ENCODE results near the gene CCDC60. TPM values are rescaled to one million over a fixed set of nuclear protein-coding genes. Genes with fewer than 3 reads are reported as not detected.

CCDC60 gene
- total RNA-seq, 1 donor from 2014 or later, result not detected

GRCh38 chr12:119546340-119546739 lies 211.8 kb downstream of the CCDC60 start:
- no peak overlapping the region for H3K27ac ChIP-seq
- intact Hi-C loops (cut with DNase I), result loop anchor here (10.0 kb wide), 2 partner anchors 432 to 1142 kb away; no protein-coding TSS in a partner anchor

GRCh38 chr12:119547001-119547400 lies 212.5 kb downstream of the CCDC60 start:
- Histone ChIP-seq H3K4me3 (no peak overlapping the region), H3K27me3 (no peaks in the 10 kb centered on the region), H3K4me1 (no peaks in the 10 kb centered on the region), H3K27ac (no peak overlapping the region), H3K36me3 (no peaks in the 10 kb centered on the region), H3K9me3 (no peaks in the 10 kb centered on the region)
- no peak for TF ChIP-seq CTCF (IDR thresholded peaks at IDR 0.05)
- no peak for DNase-seq (ENCODE audit: low spot score in 2 of 2)
- intact Hi-C loops (cut with DNase I), result loop anchor here (10.0 kb wide), 2 partner anchors 432 to 1142 kb away; no protein-coding TSS in a partner anchor

More at GRCh38 chr12:119546340-119546739, 211.8 kb downstream of the CCDC60 start:
- no peak for TF ChIP-seq CTCF (IDR thresholded peaks at IDR 0.05)
- H3K4me1 ChIP-seq, result no peaks in the 10 kb centered on the region
- H3K36me3 ChIP-seq, result no peaks in the 10 kb centered on the region
- no peaks in the 10 kb centered on the region for H3K9me3 ChIP-seq
- no peaks in the 10 kb centered on the region for H3K27me3 ChIP-seq
- no peak overlapping the region for H3K4me3 ChIP-seq
- no peak for DNase-seq (ENCODE audit: low spot score in 2 of 2)

- intact Hi-C loops (cut with DNase I), result no loop called here
- TF ChIP-seq CTCF (IDR thresholded peaks at IDR 0.05), result no peak
These were observed 222.3 kb downstream of the CCDC60 start for GRCh38 chr12:119556854-119557253.

GRCh38 chr12:119565404-119565803 lies 230.9 kb downstream of the CCDC60 start:
- Histone ChIP-seq H3K36me3 (no peaks in the 10 kb centered on the region), H3K4me3 (no peak overlapping the region), H3K4me1 (no peaks in the 10 kb centered on the region), H3K27me3 (no peaks in the 10 kb centered on the region), H3K27ac (no peak overlapping the region), H3K9me3 (no peaks in the 10 kb centered on the region)
- TF ChIP-seq CTCF (IDR thresholded peaks at IDR 0.05), result no peak
- no peak for DNase-seq (ENCODE audit: low spot score in 2 of 2)
- intact Hi-C loops (cut with DNase I), result no loop called here

More at GRCh38 chr12:119556854-119557253, 222.3 kb downstream of the CCDC60 start:
- no peak overlapping the region for H3K4me3 ChIP-seq
- DNase-seq (ENCODE audit: low spot score in 2 of 2), result no peak
- H3K27ac ChIP-seq, result no peak overlapping the region
- no peaks in the 10 kb centered on the region for H3K4me1 ChIP-seq
- H3K27me3 ChIP-seq, result no peaks in the 10 kb centered on the region
- H3K36me3 ChIP-seq, result no peaks in the 10 kb centered on the region
- H3K9me3 ChIP-seq, result no peaks in the 10 kb centered on the region

- Histone ChIP-seq H3K4me1 (no peaks in the 10 kb centered on the region), H3K36me3 (no peaks in the 10 kb centered on the region), H3K9me3 (no peaks in the 10 kb centered on the region), H3K4me3 (no peak overlapping the region), H3K27ac (no peak overlapping the region), H3K27me3 (no peaks in the 10 kb centered on the region)
- DNase-seq (ENCODE audit: low spot score in 2 of 2), result no peak
- no peak for TF ChIP-seq CTCF (IDR thresholded peaks at IDR 0.05)
- intact Hi-C loops (cut with DNase I), result no loop called here
These were observed 236.2 kb downstream of the CCDC60 start for GRCh38 chr12:119570771-119571170.

GRCh38 chr12:119573086-119573485 lies 238.6 kb downstream of the CCDC60 start:
- H3K4me3 ChIP-seq, result no peak overlapping the region
- no peak for TF ChIP-seq CTCF (IDR thresholded peaks at IDR 0.05)
- H3K4me1 ChIP-seq, result no peaks in the 10 kb centered on the region
- no peak for DNase-seq (ENCODE audit: low spot score in 2 of 2)
- intact Hi-C loops (cut with DNase I), result no loop called here
- no peaks in the 10 kb centered on the region for H3K36me3 ChIP-seq
- no peak overlapping the region for H3K27ac ChIP-seq
- no peaks in the 10 kb centered on the region for H3K27me3 ChIP-seq
- no peaks in the 10 kb centered on the region for H3K9me3 ChIP-seq

All from ascending aorta (tissue), 2 donors.